HepG2 (cell line): ENCODE data around the gene NRIP2. TPM values are rescaled to one million over a fixed set of nuclear protein-coding genes. Genes with fewer than 3 reads are reported as not detected.

Experiments
- BORCS8-MEF2B ChIP-seq: sonication (generic); formaldehyde crosslinking; IDR thresholded peaks from 2 replicates; pipeline ENCODE4 v1.8.0; 2022; ENCODE audit warnings: mild to moderate bottlenecking, missing genetic modification reagents
- IRX3 ChIP-seq: sonication (generic); formaldehyde crosslinking; IDR thresholded peaks from 2 replicates; pipeline ENCODE4 v1.8.1; 2023; ENCODE audit warnings: mild to moderate bottlenecking, low read depth, missing genetic modification reagents, borderline replicate concordance
- MED8 ChIP-seq: sonication (generic); formaldehyde crosslinking; IDR thresholded peaks from 2 replicates; pipeline ENCODE4 v1.8.1; 2023; ENCODE audit warnings: mild to moderate bottlenecking, missing genetic modification reagents; ENCODE audit not compliant: insufficient replicate concordance
- RXRA ChIP-seq: sonication (generic); formaldehyde crosslinking; IDR thresholded peaks from 2 replicates; pipeline ENCODE4 v1.5.1; 2020; ENCODE audit warnings: missing genetic modification reagents
- SNAPC4 ChIP-seq: sonication (generic); formaldehyde crosslinking; IDR thresholded peaks from 2 replicates; pipeline ENCODE4 v1.4.0; 2020; ENCODE audit warnings: mild to moderate bottlenecking, missing genetic modification reagents
- SNRNP70 ChIP-seq: fragments of 200-400 bp; formaldehyde crosslinking; IDR thresholded peaks from 2 replicates; pipeline ENCODE4 v1.6.1; 2017; ENCODE audit warnings: mild to moderate bottlenecking, low read depth, low read length, moderate library complexity
- TCF7L2 ChIP-seq: IDR thresholded peaks from 2 replicates; pipeline ENCODE4 v1.6.1; 2011; ENCODE audit warnings: mild to moderate bottlenecking, low read depth, low read length, moderate library complexity
- THAP11 ChIP-seq: IDR thresholded peaks from 2 replicates; pipeline ENCODE4 v1.6.1; 2016; ENCODE audit warnings: missing biosample characterization, missing genetic modification reagents
- WIZ ChIP-seq: sonication (generic); formaldehyde crosslinking; IDR thresholded peaks from 2 replicates; pipeline ENCODE4 v1.5.1; 2020; ENCODE audit warnings: mild to moderate bottlenecking, missing genetic modification reagents
- ZFP91 ChIP-seq: sonication (generic); formaldehyde crosslinking; IDR thresholded peaks from 2 replicates; pipeline ENCODE4 v1.9.0; 2022; ENCODE audit warnings: missing genetic modification reagents, mild to moderate bottlenecking, borderline replicate concordance
- ZNF20 ChIP-seq: sonication (generic); formaldehyde crosslinking; IDR thresholded peaks from 2 replicates; pipeline ENCODE4 v1.4.0; 2020; ENCODE audit warnings: mild to moderate bottlenecking, moderate library complexity, missing genetic modification reagents
- ZNF460 ChIP-seq: sonication (generic); formaldehyde crosslinking; IDR thresholded peaks from 2 replicates; pipeline ENCODE4 v1.5.1; 2020; ENCODE audit warnings: missing genetic modification reagents, mild to moderate bottlenecking, borderline replicate concordance
- ZNF7 ChIP-seq: IDR thresholded peaks from 2 replicates; pipeline ENCODE4 v1.6.1; 2016; ENCODE audit warnings: missing biosample characterization, missing genetic modification reagents
- polyA plus RNA-seq, 8 experiments: library from polyadenylated mRNA; depleted of rRNA in 3 of 8; stranded (reverse) in 7 of 8; unstranded in 1 of 8; fragments of >200 nt; fragmentation: Illumina TruSeq in 4 of 8; extraction: Trizol in 4 of 8; gene quantifications; 2 replicates each; pipeline versions ENCODE4 v1.2.1 to v1.2.3, GENCODE V29; 2011 to 2016; ENCODE audit warnings: low read depth in 4 of 8, missing spikeins in 1 of 8, mixed read lengths in 1 of 8; ENCODE audit not compliant: insufficient read depth in 1 of 8
- total RNA-seq, 5 experiments: library from RNA; depleted of rRNA; stranded (reverse); fragments of >200 nt; fragmentation: Illumina TruSeq; extraction: Trizol; gene quantifications; 2 replicates each; pipeline ENCODE4 v1.2.3, GENCODE V29; 2016; ENCODE audit warnings: low read depth in 1 of 5
- TF ChIP-seq, protein P1 (sequence below): sonication (generic); formaldehyde crosslinking; IDR thresholded peaks from 2 replicates; pipeline ENCODE4 v1.5.0; 2020; ENCODE audit warnings: missing genetic modification reagents, mild to moderate bottlenecking, borderline replicate concordance
- TF ChIP-seq, protein P2 (sequence below): conservative IDR thresholded peaks from 2 replicates; pipeline ENCODE4 v1.6.1; 2018; ENCODE audit warnings: missing genetic modification reagents

The NRIP2 gene
- total and polyA plus RNA-seq, 2 of the 13 experiments (the other 11 are each of a cell fraction or from before 2014, with no cell fraction given) = not detected

- TF ChIP-seq BORCS8-MEF2B (CRISPR knock-in tag) = peak; percentile 91; the same call in 1 of the 2 replicates
- no peak for TF ChIP-seq ZNF20 (CRISPR knock-in tag)
- peak; percentile 48 for TF ChIP-seq MED8 (CRISPR knock-in tag)
- TF ChIP-seq ZFP91 (CRISPR knock-in tag) = peak; percentile 90
- no peak for TF ChIP-seq WIZ (CRISPR knock-in tag)
- TF ChIP-seq ZNF7 (CRISPR knock-in tag) = no peak
- TF ChIP-seq ZNF460 (CRISPR knock-in tag) = peak; percentile 43; the same call in 1 of the 2 replicates
- 0 out of 2 replicates have a peak, but pooled peaks have one; percentile 49 for TF ChIP-seq IRX3 (CRISPR knock-in tag)
- 0 out of 2 replicates have a peak, but pooled peaks have one; percentile 48 for TF ChIP-seq SNAPC4 (CRISPR knock-in tag)
- TF ChIP-seq SNRNP70 = no peak
- TF ChIP-seq TCF7L2 = no peak
- TF ChIP-seq RXRA = peak; percentile 89
- TF ChIP-seq, protein P1, sequence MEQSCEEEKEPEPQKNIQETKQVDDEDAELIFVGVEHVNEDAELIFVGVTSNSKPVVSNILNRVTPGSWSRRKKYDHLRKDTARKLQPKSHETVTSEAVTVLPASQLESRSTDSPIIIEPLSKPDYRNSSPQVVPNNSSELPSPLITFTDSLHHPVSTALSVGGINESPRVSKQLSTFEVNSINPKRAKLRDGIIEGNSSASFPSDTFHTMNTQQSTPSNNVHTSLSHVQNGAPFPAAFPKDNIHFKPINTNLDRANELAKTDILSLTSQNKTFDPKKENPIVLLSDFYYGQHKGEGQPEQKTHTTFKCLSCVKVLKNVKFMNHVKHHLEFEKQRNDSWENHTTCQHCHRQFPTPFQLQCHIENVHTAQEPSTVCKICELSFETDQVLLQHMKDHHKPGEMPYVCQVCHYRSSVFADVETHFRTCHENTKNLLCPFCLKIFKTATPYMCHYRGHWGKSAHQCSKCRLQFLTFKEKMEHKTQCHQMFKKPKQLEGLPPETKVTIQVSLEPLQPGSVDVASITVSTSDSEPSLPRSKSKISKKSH = peak; percentile 91; the same call in 1 of the 2 replicates
- TF ChIP-seq THAP11 (CRISPR knock-in tag) = peak; percentile 95
- TF ChIP-seq, protein P2, sequence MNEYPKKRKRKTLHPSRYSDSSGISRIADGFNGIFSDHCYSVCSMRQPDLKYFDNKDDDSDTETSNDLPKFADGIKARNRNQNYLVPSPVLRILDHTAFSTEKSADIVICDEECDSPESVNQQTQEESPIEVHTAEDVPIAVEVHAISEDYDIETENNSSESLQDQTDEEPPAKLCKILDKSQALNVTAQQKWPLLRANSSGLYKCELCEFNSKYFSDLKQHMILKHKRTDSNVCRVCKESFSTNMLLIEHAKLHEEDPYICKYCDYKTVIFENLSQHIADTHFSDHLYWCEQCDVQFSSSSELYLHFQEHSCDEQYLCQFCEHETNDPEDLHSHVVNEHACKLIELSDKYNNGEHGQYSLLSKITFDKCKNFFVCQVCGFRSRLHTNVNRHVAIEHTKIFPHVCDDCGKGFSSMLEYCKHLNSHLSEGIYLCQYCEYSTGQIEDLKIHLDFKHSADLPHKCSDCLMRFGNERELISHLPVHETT (CRISPR knock-in tag) = peak; percentile 89; the same call in 1 of the 2 replicates
These were observed 22.3 kb downstream of the NRIP2 start, which contains the start of gene ITFG2 (continued) for GRCh38 chr12:2812290-2813213.
